Right ventricle myocardium inferior (tissue), 1 donor: Measurements from ENCODE around the gene ENOSF1. TPM values are rescaled to one million over a fixed set of nuclear protein-coding genes. Genes with fewer than 3 reads are reported as not detected.

Experiments
- ATAC-seq: fragments of 200-7000 bp; cut with Tn5 transposase; one replicate; pipeline ENCODE4 v1.9.1; 2020; ENCODE audit warnings: mild to moderate bottlenecking, moderate library complexity
- DNase-seq: peaks from one replicate; pipeline ENCODE4 v3.0.0; 2021; ENCODE audit errors: missing footprints
- intact Hi-C: fragments of 100-400 bp; cut with DNase I; formaldehyde crosslinking; loops from one replicate; pipeline ENCODE4 v1.11.0; 2022
- total RNA-seq: library from RNA; stranded (reverse); fragmentation: NEBNext Ultra II Directional; extraction: Animal tissue kit (Norgen Biotek cat#: 25700); gene quantifications from one replicate; pipeline ENCODE4 v1.2.1, GENCODE V29; 2021
- donor health status: DM: no; HTN: yes; CAD: no; lungs with severe emphysema.

ENOSF1 gene
- total RNA-seq, 1 donor from 2014 or later = 25.3 TPM

DNA sequence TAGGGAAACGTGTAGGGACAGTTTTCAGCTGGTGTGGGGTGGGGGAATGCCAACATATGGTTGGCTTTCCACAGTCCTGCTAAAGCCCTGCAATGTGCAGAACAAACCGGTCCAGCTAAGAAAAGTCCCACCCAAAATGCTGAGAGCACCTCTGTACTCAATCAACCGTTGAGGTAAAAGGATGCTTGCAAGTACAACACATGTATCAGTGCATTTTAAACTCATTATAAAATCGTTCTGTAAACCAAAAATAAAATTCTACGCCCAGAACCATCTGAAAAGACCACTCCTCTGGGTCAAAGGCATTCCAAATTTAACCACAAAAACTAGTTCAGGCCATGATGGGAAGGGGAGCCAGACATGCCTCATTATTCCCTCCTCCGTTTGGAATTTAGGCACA is 57.0 kb downstream of the ENOSF1 start:
- DNase-seq (no peak), ATAC-seq (no peak)
- intact Hi-C loops = no loop called here

GRCh38 chr18:654601-655000 is 57.8 kb downstream of the ENOSF1 start:
- ATAC-seq = no peak
- intact Hi-C loops = no loop called here

DNA sequence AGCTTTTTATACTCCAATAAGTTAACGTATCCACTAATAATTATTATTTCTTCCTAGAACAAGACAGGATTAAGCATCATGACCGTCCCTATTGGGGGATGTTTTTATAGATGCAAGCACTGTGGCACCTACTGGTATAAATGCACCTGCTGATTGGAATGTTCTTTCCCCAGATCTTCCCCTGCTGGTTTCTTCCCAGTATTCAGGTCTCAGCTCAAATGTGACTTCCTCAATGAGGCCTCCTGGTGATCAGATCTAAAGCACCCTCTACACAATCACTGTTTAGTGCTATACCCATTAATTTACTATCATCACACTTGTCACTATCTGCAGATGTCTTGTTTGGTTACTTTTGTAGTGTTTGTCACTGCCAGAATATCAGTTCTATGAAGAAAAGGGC is 58.9 kb downstream of the ENOSF1 start:
- ATAC-seq = no peak
- no peak for DNase-seq
- intact Hi-C loops = no loop called here

More at GRCh38 chr18:654601-655000, 57.8 kb downstream of the ENOSF1 start:
- no peak for DNase-seq

DNA sequence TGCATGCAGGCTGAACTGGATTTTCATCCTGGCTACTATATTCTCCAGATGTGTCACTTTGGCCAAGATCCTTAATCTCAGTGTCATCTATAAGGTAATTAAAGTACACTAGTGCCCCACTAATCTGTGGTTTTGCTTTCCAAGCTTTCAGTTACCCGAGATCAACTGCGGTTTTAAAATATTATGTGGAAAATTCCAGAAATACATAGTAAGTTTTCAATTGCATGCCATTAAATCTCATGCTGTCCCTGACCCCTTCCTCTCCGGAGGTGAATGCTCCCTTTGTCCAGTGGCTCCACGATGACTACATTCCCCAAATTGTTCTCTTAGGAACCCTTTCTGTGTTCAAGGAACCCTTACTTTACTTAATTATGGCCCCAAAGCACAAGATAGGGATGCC is 60.3 kb downstream of the ENOSF1 start:
- DNase-seq (no peak), ATAC-seq (no peak)
- intact Hi-C loops = no loop called here

- intact Hi-C loops = no loop called here
- no peak for ATAC-seq
- DNase-seq = no peak
These were observed 62.0 kb downstream of the ENOSF1 start for GRCh38 chr18:650428-650858.

DNA sequence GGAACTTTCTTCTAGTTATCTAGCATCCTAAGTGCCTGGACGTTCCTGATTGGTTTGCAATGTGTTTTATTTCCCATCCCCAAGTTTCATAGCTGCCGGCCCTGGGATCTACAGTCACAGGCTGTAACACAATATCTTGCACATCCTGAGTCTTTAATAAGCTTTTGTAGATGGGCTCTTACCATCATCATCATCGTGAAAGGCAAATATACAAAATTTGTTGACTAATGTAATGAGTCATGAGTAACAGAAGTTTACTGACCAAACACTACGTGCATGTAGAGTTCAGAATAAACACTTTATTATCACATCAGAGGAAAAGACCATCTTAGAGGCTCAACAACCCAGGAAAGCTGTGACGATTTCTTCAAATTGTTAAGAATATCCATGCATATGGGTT is 63.1 kb downstream of the ENOSF1 start:
- ATAC-seq (no peak), DNase-seq (no peak)
- intact Hi-C loops = no loop called here

DNA sequence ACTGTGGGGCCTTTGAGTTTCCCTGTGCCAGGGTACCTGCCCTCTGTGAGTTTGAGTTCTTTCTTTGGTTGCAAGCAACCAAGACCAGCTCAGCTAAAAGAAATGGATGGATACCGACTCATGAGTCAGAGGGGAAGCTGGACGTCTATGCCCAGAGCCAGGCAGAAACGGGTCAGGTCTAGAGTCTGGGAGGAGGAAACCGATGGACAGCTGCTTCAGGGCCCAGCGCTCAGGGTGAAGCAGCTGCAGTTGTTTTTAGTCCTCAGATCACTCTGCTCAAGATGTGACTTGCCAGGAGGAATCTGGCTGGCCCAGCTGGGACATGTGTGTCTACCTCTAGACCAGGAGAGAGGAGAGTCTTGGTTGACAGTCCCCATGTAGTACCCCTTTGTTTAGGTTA is 65.1 kb downstream of the ENOSF1 start:
- intact Hi-C loops = no loop called here
- no peak for DNase-seq
- no peak for ATAC-seq

GRCh38 chr18:644395-645004 is 67.9 kb downstream of the ENOSF1 start:
- intact Hi-C loops = no loop called here
- no peak for ATAC-seq
- DNase-seq = no peak

- intact Hi-C loops = no loop called here
- no peak for ATAC-seq
These were observed 71.2 kb downstream of the ENOSF1 start for GRCh38 chr18:641224-641623.

DNA sequence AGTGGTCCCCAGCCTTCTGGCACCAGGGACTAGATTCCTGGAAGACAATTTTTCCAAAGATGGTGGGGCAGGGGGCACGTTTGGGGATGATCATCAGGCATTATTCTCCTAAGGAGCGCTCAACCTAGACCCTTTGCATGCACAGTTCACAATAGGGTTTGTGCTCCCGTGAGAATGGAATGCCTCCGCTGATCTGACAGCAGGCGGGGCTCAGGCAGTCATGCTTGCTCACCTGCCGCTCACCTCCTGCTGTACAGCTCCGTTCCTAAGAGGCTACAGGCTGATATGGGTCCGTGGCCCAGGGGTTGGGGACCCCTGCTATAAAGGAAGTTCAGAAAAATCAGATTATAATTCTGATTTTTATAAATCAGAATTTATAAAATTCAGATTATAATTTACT is 77.3 kb downstream of the ENOSF1 start:
- intact Hi-C loops = no loop called here
- DNase-seq (no peak), ATAC-seq (no peak)

More at GRCh38 chr18:641224-641623, 71.2 kb downstream of the ENOSF1 start:
- no peak for DNase-seq

DNA sequence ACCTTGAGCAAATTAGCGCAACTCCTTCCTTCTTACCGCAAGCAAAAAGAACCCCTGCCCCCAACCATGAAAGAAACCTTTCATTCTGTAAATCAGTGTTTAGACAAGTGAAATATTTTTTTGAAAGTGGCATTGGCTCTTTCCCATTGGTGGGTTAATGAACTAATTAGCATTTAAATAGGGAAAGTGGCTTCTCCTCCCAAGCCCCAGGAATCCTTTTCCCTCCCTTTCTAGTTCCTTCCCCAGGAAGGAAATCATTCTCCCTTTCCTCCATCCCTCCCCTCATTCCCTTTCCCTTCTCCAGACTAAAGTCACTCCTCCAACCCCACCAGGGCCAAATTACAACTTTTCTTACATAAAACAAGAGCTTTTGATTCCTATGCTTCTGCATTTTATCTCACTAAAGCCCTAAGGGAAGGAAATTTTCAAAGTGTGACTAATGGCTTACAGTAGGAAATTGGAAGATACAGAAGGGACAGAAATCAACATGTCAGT is 77.8 kb downstream of the ENOSF1 start:
- DNase-seq = no peak
- intact Hi-C loops = no loop called here
- no peak for ATAC-seq

GRCh38 chr18:631560-631959 is 80.9 kb downstream of the ENOSF1 start:
- intact Hi-C loops = no loop called here
- no peak for DNase-seq
- ATAC-seq = no peak

DNA sequence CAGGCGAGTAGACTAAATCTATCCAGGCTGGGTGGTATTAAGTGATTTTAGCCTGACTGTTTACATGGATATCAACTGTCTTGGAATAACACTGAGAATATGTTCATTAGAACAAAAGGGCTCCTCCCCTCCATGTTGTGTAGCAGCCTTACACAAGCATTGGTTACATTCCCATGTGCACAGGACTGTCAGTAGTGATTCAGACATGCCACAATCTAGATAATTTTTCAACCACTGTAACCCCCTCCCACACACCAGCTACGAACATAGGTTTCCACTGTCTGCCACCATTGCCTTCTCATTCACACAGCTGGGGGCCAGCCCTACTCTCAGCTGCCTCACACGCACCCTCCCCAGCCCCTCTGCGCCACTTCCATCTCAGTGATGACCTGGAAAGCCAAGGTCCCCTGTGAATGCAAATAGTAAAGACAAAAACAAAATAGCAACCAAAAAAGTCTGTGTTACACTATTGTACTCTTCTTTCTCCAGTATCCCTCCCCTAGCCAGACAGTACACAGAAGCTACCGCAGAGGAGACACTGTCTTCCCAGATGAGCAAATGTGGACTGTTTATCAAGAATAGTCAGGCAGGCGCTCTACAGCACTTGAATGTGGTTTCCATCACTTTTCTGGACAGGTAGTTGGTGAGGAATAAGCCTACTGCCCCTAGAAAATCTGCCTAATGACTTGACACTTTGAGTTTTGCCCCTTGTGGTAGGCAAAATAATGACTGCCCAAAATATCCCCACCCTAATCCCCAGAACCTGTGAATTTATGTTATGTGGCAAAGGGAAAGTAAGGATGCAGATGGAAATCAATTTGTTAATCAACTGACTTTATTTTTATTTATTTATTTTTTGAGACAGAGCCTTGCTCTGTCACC is 82.9 kb downstream of the ENOSF1 start:
- ATAC-seq = no peak
- intact Hi-C loops = loop anchor here (10.0 kb wide), 1 partner anchor 85 kb away; the partner anchor contains the start of gene ENOSF1
- DNase-seq = no peak

DNA sequence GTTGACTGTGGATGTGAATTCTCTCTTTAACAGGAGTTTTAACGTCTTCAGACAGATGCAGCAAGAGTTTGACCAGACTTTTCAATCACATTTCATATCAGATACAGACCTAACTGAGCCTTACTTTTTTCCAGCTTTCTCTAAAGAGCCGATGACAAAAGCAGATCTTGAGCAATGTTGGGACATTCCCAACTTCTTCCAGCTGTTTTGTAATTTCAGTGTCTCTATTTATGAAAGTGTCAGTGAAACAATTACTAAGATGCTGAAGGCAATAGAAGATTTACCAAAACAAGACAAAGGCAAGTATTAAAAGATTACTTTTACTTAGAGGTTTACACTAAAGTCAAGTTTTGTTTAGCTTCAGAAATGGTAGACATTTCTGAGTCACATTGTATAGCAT is 85.2 kb downstream of the ENOSF1 start:
- DNase-seq = no peak
- ATAC-seq = no peak
- intact Hi-C loops = loop anchor here (10.0 kb wide), 1 partner anchor 88 kb away; the partner anchor contains the start of gene ENOSF1

GRCh38 chr18:623761-624620 is 88.4 kb downstream of the ENOSF1 start:
- no peak for DNase-seq
- intact Hi-C loops = loop anchor here (1.0 to 10.0 kb wide), 4 partner anchors 91 to 215 kb away; partner anchors contain the start of gene ENOSF1
- peak; percentile 63 for ATAC-seq

DNA sequence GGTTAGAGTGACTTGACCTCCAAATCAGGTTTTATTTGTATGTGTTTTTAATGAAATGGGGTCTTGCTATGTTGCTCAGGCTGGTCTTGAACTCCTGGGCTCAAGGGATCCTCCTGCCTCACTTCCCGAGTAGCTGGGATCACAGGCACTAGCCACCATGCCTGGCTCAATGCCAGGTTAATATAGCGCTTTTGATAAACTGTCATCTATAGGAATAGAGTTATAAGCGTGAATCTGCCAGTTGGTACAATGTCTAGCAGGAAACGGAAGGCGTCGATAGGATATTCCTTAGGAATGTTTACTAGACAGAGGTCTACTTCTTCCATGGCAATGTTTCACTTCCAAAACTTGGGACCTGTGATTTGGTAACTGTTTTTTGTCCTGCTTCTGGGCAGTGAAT is 90.1 kb downstream of the ENOSF1 start:
- intact Hi-C loops = loop anchor here (5.0 to 10.0 kb wide), 2 partner anchors 93 to 120 kb away; partner anchors contain the start of gene ENOSF1
- DNase-seq = no peak
- no peak for ATAC-seq

DNA sequence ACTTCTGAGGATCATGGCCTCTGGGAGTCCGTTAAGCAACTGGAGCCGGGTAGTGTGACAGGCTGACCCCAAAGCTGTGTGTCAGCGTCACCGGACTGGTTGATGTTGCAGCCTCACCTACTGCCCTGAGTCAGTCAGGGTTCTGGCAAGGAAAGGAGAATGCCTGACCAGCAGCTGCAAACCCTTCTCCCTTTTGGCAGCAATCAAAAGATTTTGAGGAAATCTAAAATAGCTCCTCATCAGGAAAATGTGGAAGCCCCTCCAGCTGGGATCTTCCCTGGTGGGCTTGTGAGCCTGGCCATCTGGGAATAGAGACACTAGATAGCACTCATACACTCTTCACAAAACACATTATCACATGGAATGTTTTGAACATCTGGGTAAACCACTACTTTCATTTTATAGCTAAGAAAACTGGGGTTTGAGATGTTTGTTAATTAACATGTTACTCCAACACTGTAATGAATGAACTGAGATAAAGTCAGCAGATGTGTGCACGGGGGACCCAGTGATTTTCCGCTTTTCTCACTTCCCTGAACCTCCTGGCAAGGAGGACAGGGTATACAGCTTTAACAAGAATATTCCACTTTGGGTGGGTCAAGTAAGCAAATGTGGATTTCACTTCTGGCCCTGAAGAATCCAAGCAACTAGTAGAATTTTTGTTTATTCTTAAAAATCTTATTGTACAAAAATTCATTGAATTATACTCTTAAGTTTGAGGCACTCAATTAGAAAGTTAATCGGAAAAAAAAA is 91.0 kb downstream of the ENOSF1 start:
- no peak for DNase-seq
- intact Hi-C loops = loop anchor here (5.0 to 10.0 kb wide), 2 partner anchors 93 to 121 kb away; partner anchors contain the start of gene ENOSF1

More for the DNA sequence above, 91.0 kb downstream of the ENOSF1 start:
- no peak for ATAC-seq
